ENCODE data around the gene SPDYA. TPM values are rescaled to one million over a fixed set of nuclear protein-coding genes. Genes with fewer than 3 reads are reported as not detected.

The SPDYA gene
- total RNA-seq, 4 donors from 2014 or later: 0.78 to 3.1 (median 1.8) TPM

- H3K36me3 ChIP-seq: no peaks in the 10 kb centered on the region
- no peaks in the 10 kb centered on the region for H3K9me3 ChIP-seq
- TF ChIP-seq, protein P1, sequence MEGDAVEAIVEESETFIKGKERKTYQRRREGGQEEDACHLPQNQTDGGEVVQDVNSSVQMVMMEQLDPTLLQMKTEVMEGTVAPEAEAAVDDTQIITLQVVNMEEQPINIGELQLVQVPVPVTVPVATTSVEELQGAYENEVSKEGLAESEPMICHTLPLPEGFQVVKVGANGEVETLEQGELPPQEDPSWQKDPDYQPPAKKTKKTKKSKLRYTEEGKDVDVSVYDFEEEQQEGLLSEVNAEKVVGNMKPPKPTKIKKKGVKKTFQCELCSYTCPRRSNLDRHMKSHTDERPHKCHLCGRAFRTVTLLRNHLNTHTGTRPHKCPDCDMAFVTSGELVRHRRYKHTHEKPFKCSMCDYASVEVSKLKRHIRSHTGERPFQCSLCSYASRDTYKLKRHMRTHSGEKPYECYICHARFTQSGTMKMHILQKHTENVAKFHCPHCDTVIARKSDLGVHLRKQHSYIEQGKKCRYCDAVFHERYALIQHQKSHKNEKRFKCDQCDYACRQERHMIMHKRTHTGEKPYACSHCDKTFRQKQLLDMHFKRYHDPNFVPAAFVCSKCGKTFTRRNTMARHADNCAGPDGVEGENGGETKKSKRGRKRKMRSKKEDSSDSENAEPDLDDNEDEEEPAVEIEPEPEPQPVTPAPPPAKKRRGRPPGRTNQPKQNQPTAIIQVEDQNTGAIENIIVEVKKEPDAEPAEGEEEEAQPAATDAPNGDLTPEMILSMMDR (IDR thresholded peaks at IDR 0.05): no peak
- no peak for TF ChIP-seq POLR2A (IDR thresholded peaks at IDR 0.05)
- peak overlapping the region; percentile 19 to 53 (median 28) for H3K27ac ChIP-seq
- peak in 1 of 2 donors; percentile 13 for DNase-seq
- peaks cover 13 to 16% of the 10 kb centered on the region in 2 donors for H3K4me1 ChIP-seq
- intact Hi-C loops (cut with DNase I): no loop called here
- no peaks in the 10 kb centered on the region for H3K27me3 ChIP-seq
- WGBS, 2 donors: 0 to 2% methylated on average over 17 to 26 of the region's 29 CpGs
- H3K4me3 ChIP-seq (replicated peaks in 1 of 3): peak overlapping the region; percentile 11 to 91 (median 72)
Observed at GRCh38 chr2:28869494-28870145, 59.0 kb downstream of the SPDYA start.

GRCh38 chr2:28870146-28870891, 59.7 kb downstream of the SPDYA start, which contains the start of gene TRMT61B:
TSS of gene TRMT61B (minus strand) at chr2:28870309. CDS start at chr2:28870277, 32 bp downstream.
- WGBS, 2 donors: 0 to 1% methylated on average over 42 to 56 of the region's 57 CpGs
- H3K4me3 ChIP-seq (replicated peaks in 1 of 3): peak within 1 kb of the TSS; percentile 11 to 91 (median 72)
- peaks cover 13 to 16% of the 10 kb centered on the region in 2 donors for H3K4me1 ChIP-seq
- peak; percentile 95 to 97 for DNase-seq
- H3K36me3 ChIP-seq: no peaks in the 10 kb centered on the region
- no peaks in the 10 kb centered on the region for H3K9me3 ChIP-seq
- H3K27me3 ChIP-seq: no peaks in the 10 kb centered on the region
- TF ChIP-seq, protein P1 (IDR thresholded peaks at IDR 0.05): peak in 1 of 6 experiments; percentile 26
- peak in 1 of 2 donors; percentile 70 for TF ChIP-seq POLR2A (IDR thresholded peaks at IDR 0.05)
- intact Hi-C loops (cut with DNase I): no loop called here
- H3K27ac ChIP-seq: peak within 1 kb of the TSS; percentile 19 to 53 (median 28)

GRCh38 chr2:28871620-28872019, 61.0 kb downstream of the SPDYA start:
- intact Hi-C loops (cut with DNase I): no loop called here
- TF ChIP-seq, protein P1 (IDR thresholded peaks at IDR 0.05): no peak
- no peak for TF ChIP-seq POLR2A (IDR thresholded peaks at IDR 0.05)
- H3K27me3 ChIP-seq: no peaks in the 10 kb centered on the region
- H3K36me3 ChIP-seq: no peaks in the 10 kb centered on the region
- H3K27ac ChIP-seq: no peak overlapping the region
- H3K4me1 ChIP-seq: peaks cover 13 to 16% of the 10 kb centered on the region in 2 donors
- DNase-seq: no peak
- H3K9me3 ChIP-seq: no peaks in the 10 kb centered on the region
- 80 to 81% methylated on average over 3 of the region's 3 CpGs for WGBS, 2 donors
- H3K4me3 ChIP-seq (replicated peaks in 1 of 3): no peak overlapping the region

DNA sequence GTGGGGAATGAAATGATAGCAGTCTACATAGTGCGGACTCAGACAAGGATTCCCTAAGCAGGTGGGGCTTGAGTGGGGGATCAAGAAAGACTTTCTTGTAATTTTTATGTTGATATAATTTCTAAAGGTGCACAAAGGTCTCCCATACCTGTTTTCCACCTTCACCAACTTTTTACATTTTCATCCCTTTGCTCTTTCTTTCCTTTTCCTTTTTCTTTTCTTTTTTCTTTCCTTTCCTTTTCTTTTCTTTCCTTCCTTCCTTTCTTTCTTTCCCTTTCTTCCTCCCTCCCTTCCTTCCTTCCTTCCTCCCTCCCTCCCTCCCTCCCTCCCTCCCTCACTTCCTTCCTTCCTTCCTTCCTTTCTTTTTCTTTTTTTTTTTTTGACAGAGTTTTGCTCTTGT, 69.6 kb downstream of the SPDYA start:
- Histone ChIP-seq H3K27me3 (no peaks in the 10 kb centered on the region), H3K4me1 (no peaks in the 10 kb centered on the region), H3K27ac (no peak overlapping the region), H3K9me3 (no peaks in the 10 kb centered on the region), H3K4me3 (replicated peaks in 1 of 3) (no peak overlapping the region), H3K36me3 (no peaks in the 10 kb centered on the region)
- intact Hi-C loops (cut with DNase I): no loop called here
- DNase-seq: no peak
- no peak for TF ChIP-seq POLR2A (IDR thresholded peaks at IDR 0.05)
- TF ChIP-seq, protein P1 (IDR thresholded peaks at IDR 0.05): no peak
- WGBS, 2 donors: 88 to 90% methylated on average over 1 of the region's 1 CpG

GRCh38 chr2:28893488-28893887, 82.9 kb downstream of the SPDYA start:
- Histone ChIP-seq H3K36me3 (no peaks in the 10 kb centered on the region), H3K27ac (no peak overlapping the region), H3K4me3 (replicated peaks in 1 of 3) (no peak overlapping the region), H3K9me3 (no peaks in the 10 kb centered on the region), H3K27me3 (no peaks in the 10 kb centered on the region), H3K4me1 (peaks cover 27 to 33% of the 10 kb centered on the region in 2 donors)
- DNase-seq: peak in 1 of 2 donors; percentile 5
- TF ChIP-seq, protein P1 (IDR thresholded peaks at IDR 0.05): no peak
- no peak for TF ChIP-seq POLR2A (IDR thresholded peaks at IDR 0.05)
- intact Hi-C loops (cut with DNase I): no loop called here
- 90 to 96% methylated on average over 21 of the region's 21 CpGs for WGBS, 2 donors
